ENCODE data around the gene SERPINB1.

The SERPINB1 gene

GRCh38 chr6:2850538-2851113, 9.0 kb upstream of the SERPINB1 start:
- in situ Hi-C loops (cut with MboI; ENCODE audit: low sequenced_read_pairs) = no loop called here

GRCh38 chr6:2848851-2849250, 7.2 kb upstream of the SERPINB1 start:
- in situ Hi-C loops (cut with MboI; ENCODE audit: low sequenced_read_pairs) = no loop called here

- in situ Hi-C loops (cut with MboI; ENCODE audit: low sequenced_read_pairs) = no loop called here
Observed at GRCh38 chr6:2845880-2846208, 4.2 kb upstream of the SERPINB1 start.

- in situ Hi-C loops (cut with MboI; ENCODE audit: low sequenced_read_pairs) = no loop called here
Observed at GRCh38 chr6:2844008-2844407, 2.3 kb upstream of the SERPINB1 start.

GRCh38 chr6:2843138-2843740, 1.6 kb upstream of the SERPINB1 start:
- in situ Hi-C loops (cut with MboI; ENCODE audit: low sequenced_read_pairs) = no loop called here

GRCh38 chr6:2842139-2842552, 483 bp upstream of the SERPINB1 start:
- in situ Hi-C loops (cut with MboI; ENCODE audit: low sequenced_read_pairs) = no loop called here

- in situ Hi-C loops (cut with MboI; ENCODE audit: low sequenced_read_pairs) = no loop called here
Observed at GRCh38 chr6:2840749-2841061, 958 bp downstream of the SERPINB1 start.

- in situ Hi-C loops (cut with MboI; ENCODE audit: low sequenced_read_pairs) = no loop called here
Observed at GRCh38 chr6:2839982-2840748, 1.5 kb downstream of the SERPINB1 start.

- in situ Hi-C loops (cut with MboI; ENCODE audit: low sequenced_read_pairs) = no loop called here
Observed at GRCh38 chr6:2839195-2839981, 2.3 kb downstream of the SERPINB1 start.

GRCh38 chr6:2838251-2838650, 3.4 kb downstream of the SERPINB1 start:
- in situ Hi-C loops (cut with MboI; ENCODE audit: low sequenced_read_pairs) = no loop called here

GRCh38 chr6:2834262-2834661, 7.4 kb downstream of the SERPINB1 start:
- in situ Hi-C loops (cut with MboI; ENCODE audit: low sequenced_read_pairs) = no loop called here

- in situ Hi-C loops (cut with MboI; ENCODE audit: low sequenced_read_pairs) = no loop called here
Observed at GRCh38 chr6:2831392-2831791, 10.3 kb downstream of the SERPINB1 start.

GRCh38 chr6:2830183-2830582, 11.5 kb downstream of the SERPINB1 start:
- in situ Hi-C loops (cut with MboI; ENCODE audit: low sequenced_read_pairs) = no loop called here

- in situ Hi-C loops (cut with MboI; ENCODE audit: low sequenced_read_pairs) = no loop called here
Observed at GRCh38 chr6:2829253-2829652, 12.4 kb downstream of the SERPINB1 start.

GRCh38 chr6:2828629-2829028, 13.0 kb downstream of the SERPINB1 start:
- in situ Hi-C loops (cut with MboI; ENCODE audit: low sequenced_read_pairs) = no loop called here

GRCh38 chr6:2827142-2827541, 14.5 kb downstream of the SERPINB1 start:
- in situ Hi-C loops (cut with MboI; ENCODE audit: low sequenced_read_pairs) = no loop called here

- in situ Hi-C loops (cut with MboI; ENCODE audit: low sequenced_read_pairs) = no loop called here
Observed at GRCh38 chr6:2826131-2826530, 15.5 kb downstream of the SERPINB1 start.

- in situ Hi-C loops (cut with MboI; ENCODE audit: low sequenced_read_pairs) = no loop called here
Observed at GRCh38 chr6:2823104-2823850, 18.4 kb downstream of the SERPINB1 start.

- in situ Hi-C loops (cut with MboI; ENCODE audit: low sequenced_read_pairs) = no loop called here
Observed at GRCh38 chr6:2821554-2821953, 20.1 kb downstream of the SERPINB1 start.

- in situ Hi-C loops (cut with MboI; ENCODE audit: low sequenced_read_pairs) = no loop called here
Observed at GRCh38 chr6:2820415-2820814, 21.2 kb downstream of the SERPINB1 start.

GRCh38 chr6:2819978-2820377, 21.7 kb downstream of the SERPINB1 start:
- in situ Hi-C loops (cut with MboI; ENCODE audit: low sequenced_read_pairs) = no loop called here

Data from HL-60/S4 (cell line).